Caco-2 (cell line): ENCODE results near the gene SNCB. TPM values are rescaled to one million over a fixed set of nuclear protein-coding genes. Genes with fewer than 3 reads are reported as not detected.
"Not testable (repeated sequence)": the region's sequence is repeated elsewhere in the genome, so short reads cannot be mapped to it uniquely, and the experiment has no call there.

Experiments
- BruUV-seq: library from RNA; stranded (reverse); fragments of 400-500 nt; replicated peaks from 2 replicates; lab custom pipeline; 2021; lab: Mats Ljungman, UMichigan
- CTCF ChIA-PET: fragments of 300-600 bp; sonication (Branson Sonifier 250); formaldehyde crosslinking; loops from one replicate; lab custom pipeline; 2022; ENCODE audit warnings: antibody characterized with exemption; lab: Charles Lee
- POLR2A ChIA-PET: fragments of 300-600 bp; sonication (Branson Sonifier 250); formaldehyde crosslinking; loops from one replicate; lab custom pipeline; 2022; ENCODE audit warnings: antibody characterized with exemption; lab: Charles Lee
- DNase-seq, 2 experiments: peaks; one replicate each; pipeline versions ENCODE4 v3.0.0 to v3.0.0-alpha.2; 2020 to 2022
- H3K27me3 ChIP-seq: replicated peaks from 2 replicates; pipeline ENCODE4 v1.6.0; 2011; ENCODE audit warnings: low read length; ENCODE audit not compliant: control insufficient read depth, insufficient read depth
- H3K36me3 ChIP-seq: 2 replicates; pipeline ENCODE4 v1.5.1; 2011; ENCODE audit warnings: low read length; ENCODE audit not compliant: control insufficient read depth, insufficient read depth
- H3K4me1 ChIP-seq: fragments of 250-450 bp; sonication (Bioruptor Pico); 2 replicates; pipeline ENCODE4 v1.5.1; 2020; ENCODE audit warnings: mild to moderate bottlenecking
- H3K4me3 ChIP-seq: 2 replicates; pipeline ENCODE4 v1.5.1; 2011; ENCODE audit warnings: low read depth, mild to moderate bottlenecking, control low read depth, low read length
- H3K9me3 ChIP-seq: fragments of 250-450 bp; sonication (Bioruptor Pico); 2 replicates; pipeline ENCODE4 v1.5.1; 2020; ENCODE audit warnings: mild to moderate bottlenecking, moderate library complexity
- H3K27ac Mint-ChIP-seq: one replicate; pipeline ENCODE4 v1.8.0; 2022; ENCODE audit warnings: mixed read lengths; ENCODE audit not compliant: unreplicated experiment
- H3K27me3 Mint-ChIP-seq: one replicate; pipeline ENCODE4 v1.8.0; 2022; ENCODE audit warnings: mixed read lengths; ENCODE audit not compliant: insufficient read depth, unreplicated experiment
- H3K36me3 Mint-ChIP-seq: one replicate; pipeline ENCODE4 v1.8.0; 2022; ENCODE audit warnings: mild to moderate bottlenecking, mixed read lengths; ENCODE audit not compliant: insufficient read depth, unreplicated experiment
- H3K4me1 Mint-ChIP-seq: one replicate; pipeline ENCODE4 v1.8.0; 2022; ENCODE audit warnings: low read depth, mixed read lengths; ENCODE audit not compliant: unreplicated experiment
- H3K4me3 Mint-ChIP-seq: one replicate; pipeline ENCODE4 v1.8.0; 2022; ENCODE audit warnings: mild to moderate bottlenecking, moderate library complexity, mixed read lengths; ENCODE audit not compliant: unreplicated experiment
- H3K9me3 Mint-ChIP-seq: one replicate; pipeline ENCODE4 v1.8.0; 2022; ENCODE audit warnings: mixed read lengths; ENCODE audit not compliant: unreplicated experiment
- intact Hi-C: fragments of 100-400 bp; cut with micrococcal nuclease; formaldehyde crosslinking; loops from one replicate; pipeline ENCODE4 v1.10.0; 2022; ENCODE audit not compliant: unreplicated experiment
- total RNA-seq: library from RNA; stranded (reverse); gene quantifications from 2 replicates; pipeline ENCODE4 v1.2.3, GENCODE V29; 2022
- TF ChIP-seq, protein P1 (sequence below), 2 experiments: fragments of 200-600 bp in 1 of 2; IDR thresholded peaks; 1 replicate in 1 of 2; 2 replicates in 1 of 2; pipeline versions ENCODE4 v1.5.1 to v1.8.0; 2011 to 2022; ENCODE audit warnings: antibody characterized with exemption in 1 of 2, control low read depth in 1 of 2, inconsistent platforms in 1 of 2, low read depth in 1 of 2, low read length in 1 of 2, mild to moderate bottlenecking in 1 of 2, moderate library complexity in 1 of 2; ENCODE audit not compliant: insufficient read depth in 1 of 2, severe bottlenecking in 1 of 2, unreplicated experiment in 1 of 2

The SNCB gene
- total RNA-seq, 1 experiment from 2014 or later, result not detected

DNA sequence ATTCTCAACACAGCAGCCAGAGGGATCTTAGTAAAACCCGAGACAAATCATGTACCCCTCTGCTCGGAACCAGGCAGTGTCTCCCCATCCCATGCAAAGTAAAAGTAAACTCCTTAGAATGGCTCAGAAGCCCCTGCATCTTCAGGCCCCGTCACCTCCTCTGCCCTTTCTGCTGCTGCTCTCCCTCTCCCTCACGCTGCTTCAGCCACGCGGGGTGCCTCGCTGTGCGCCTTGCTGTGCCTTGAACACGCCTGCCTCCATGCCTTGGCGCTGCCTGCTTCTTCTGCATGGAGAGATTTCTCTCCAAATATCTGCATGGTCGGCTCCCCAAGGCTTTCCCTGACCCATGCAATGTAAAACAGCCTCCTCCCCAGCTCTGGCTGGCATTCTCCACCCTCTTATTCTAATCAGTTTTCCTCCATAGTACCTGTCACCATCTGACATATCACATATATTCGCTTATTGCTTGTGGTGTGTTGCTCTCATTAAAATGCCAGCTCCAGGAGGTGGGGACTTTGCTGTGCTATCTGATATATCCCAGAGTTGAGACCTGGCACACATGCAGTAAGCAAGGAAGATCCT lies 28.3 kb downstream of the SNCB start:
- ChIA-PET CTCF (no interaction called here), POLR2A (no interaction called here)
- intact Hi-C loops, result no loop called here
- Histone ChIP-seq H3K4me3 (no peak overlapping the region), H3K4me1 (0 out of 2 replicates have a peak, but pooled peaks cover 8% of the 10 kb centered on the region), H3K9me3 (no peaks in the 10 kb centered on the region), H3K36me3 (no peaks in the 10 kb centered on the region), H3K27me3 (no peaks in the 10 kb centered on the region)
- H3K27ac Mint-ChIP-seq, result no peak overlapping the region
- TF ChIP-seq, protein P1, sequence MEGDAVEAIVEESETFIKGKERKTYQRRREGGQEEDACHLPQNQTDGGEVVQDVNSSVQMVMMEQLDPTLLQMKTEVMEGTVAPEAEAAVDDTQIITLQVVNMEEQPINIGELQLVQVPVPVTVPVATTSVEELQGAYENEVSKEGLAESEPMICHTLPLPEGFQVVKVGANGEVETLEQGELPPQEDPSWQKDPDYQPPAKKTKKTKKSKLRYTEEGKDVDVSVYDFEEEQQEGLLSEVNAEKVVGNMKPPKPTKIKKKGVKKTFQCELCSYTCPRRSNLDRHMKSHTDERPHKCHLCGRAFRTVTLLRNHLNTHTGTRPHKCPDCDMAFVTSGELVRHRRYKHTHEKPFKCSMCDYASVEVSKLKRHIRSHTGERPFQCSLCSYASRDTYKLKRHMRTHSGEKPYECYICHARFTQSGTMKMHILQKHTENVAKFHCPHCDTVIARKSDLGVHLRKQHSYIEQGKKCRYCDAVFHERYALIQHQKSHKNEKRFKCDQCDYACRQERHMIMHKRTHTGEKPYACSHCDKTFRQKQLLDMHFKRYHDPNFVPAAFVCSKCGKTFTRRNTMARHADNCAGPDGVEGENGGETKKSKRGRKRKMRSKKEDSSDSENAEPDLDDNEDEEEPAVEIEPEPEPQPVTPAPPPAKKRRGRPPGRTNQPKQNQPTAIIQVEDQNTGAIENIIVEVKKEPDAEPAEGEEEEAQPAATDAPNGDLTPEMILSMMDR (IDR thresholded peaks at IDR 0.05; ENCODE audit: insufficient read depth in 1 of 2, low read depth in 1 of 2, low read length in 1 of 2, severe bottlenecking in 1 of 2, unreplicated experiment in 1 of 2), result no peak
- H3K36me3 Mint-ChIP-seq, result no peaks in the 10 kb centered on the region
- H3K4me3 Mint-ChIP-seq, result no peak overlapping the region
- H3K27me3 Mint-ChIP-seq, result no peaks in the 10 kb centered on the region
- H3K4me1 Mint-ChIP-seq, result peaks cover 8% of the 10 kb centered on the region
- no peaks in the 10 kb centered on the region for H3K9me3 Mint-ChIP-seq
- no peak for DNase-seq
- no TSS peak for BruUV-seq

DNA sequence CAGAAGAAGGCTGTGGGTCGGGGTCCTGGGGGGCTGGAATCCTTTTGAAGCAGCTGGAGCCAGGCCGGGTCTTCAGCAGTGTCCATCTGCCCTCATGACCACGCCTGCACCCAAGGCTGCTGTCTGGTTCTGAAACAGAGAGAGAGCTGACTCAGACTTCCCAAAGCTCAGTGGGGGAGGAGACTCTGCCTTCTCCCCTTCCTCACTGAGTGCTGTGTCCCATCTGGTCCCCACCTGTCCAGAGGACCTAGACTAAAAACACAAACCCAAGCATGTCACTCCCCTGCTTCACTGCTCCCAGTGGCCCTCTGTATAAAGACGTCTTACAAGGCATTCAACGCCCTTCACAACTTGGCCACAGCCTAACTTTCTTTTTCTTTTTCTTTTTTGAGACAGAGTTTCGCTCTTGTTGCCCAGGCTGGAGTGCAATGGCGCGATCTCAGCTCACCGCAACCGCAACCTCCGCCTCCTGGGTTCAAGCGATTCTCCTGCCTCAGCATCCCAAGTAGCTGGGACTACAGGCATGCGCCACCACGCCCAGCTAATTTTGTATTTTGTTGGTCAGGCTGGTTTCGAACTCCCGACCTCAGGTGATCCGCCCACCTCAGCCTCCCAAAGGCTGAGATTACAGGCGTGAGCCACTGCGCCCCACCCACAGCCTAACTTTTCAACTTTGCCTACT lies 30.4 kb downstream of the SNCB start:
- CTCF ChIA-PET, H3K27me3 Mint-ChIP-seq, DNase-seq, H3K4me3 Mint-ChIP-seq, H3K36me3 ChIP-seq, H3K9me3 Mint-ChIP-seq, H3K4me1 Mint-ChIP-seq, POLR2A ChIA-PET, BruUV-seq, intact Hi-C loops, H3K4me1 ChIP-seq, H3K27ac Mint-ChIP-seq, H3K27me3 ChIP-seq, H3K4me3 ChIP-seq, H3K9me3 ChIP-seq: not testable (repeated sequence)
- H3K36me3 Mint-ChIP-seq, result peaks cover 11% of the 10 kb centered on the region

DNA sequence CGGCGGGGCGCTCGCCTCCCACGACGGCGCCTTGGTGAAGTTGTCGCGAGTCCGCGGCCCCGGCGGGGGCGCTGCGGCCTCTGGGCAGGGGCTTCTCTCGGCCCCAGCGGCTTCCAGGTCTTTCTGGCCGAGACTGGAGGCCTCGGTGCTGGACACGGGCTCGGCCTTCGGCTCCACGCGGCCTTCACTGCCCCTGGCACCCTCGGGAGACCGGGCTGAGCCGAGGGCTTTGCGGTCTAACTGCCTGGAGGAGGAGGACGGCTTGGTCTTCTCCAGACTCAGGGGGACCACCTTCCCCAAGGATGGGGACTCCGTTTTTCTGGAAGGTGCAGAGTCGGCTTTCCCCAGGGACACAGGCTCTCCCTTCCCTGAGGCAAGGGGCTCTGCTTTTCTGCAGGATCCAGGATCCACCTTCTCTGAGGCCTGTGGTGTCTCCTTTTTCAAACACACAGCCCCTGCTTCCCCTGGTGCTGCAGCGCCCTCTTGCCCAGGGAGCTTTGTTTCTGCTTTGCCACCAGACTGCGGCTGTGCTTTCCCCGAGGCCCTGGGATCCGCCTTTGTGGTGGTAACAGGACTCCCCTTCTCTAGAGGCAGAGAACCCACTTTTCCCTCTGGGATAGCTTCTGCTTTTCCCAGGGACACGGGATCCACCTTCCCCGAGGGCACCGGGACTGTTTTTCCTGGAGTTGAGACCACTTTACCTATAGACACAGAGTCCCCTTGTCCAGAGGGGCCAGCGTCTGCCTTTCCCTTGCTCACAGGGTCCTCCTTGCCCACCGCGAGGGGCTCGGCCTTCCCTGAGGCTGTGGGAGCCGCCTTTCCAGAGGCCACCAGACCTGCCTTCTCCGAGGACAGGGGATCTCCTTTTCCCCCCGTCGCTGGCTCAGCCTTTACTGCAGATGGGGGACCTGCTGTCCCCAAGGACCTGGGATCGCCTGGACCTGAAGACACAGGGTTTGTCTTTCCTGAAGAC lies 32.6 kb downstream of the SNCB start:
- H3K4me1 ChIP-seq, result no peaks in the 10 kb centered on the region
- BruUV-seq, result no TSS peak

More for the DNA sequence above, 32.6 kb downstream of the SNCB start:
- CTCF ChIA-PET, result interaction anchor here (0.7 kb wide), 1 partner anchor 241 kb away, joined by 3 read pairs; no protein-coding TSS in a partner anchor
- Mint-ChIP-seq H3K27me3 (no peaks in the 10 kb centered on the region), H3K9me3 (no peaks in the 10 kb centered on the region), H3K36me3 (peaks cover 11% of the 10 kb centered on the region), H3K4me3 (no peak overlapping the region), H3K27ac (no peak overlapping the region), H3K4me1 (no peaks in the 10 kb centered on the region)
- Histone ChIP-seq H3K9me3 (no peaks in the 10 kb centered on the region), H3K4me3 (no peak overlapping the region), H3K27me3 (no peaks in the 10 kb centered on the region), H3K36me3 (no peaks in the 10 kb centered on the region)
- POLR2A ChIA-PET, result no interaction called here
- DNase-seq, result no peak
- intact Hi-C loops, result no loop called here
- TF ChIP-seq, protein P1 (IDR thresholded peaks at IDR 0.05; ENCODE audit: insufficient read depth in 1 of 2, low read depth in 1 of 2, low read length in 1 of 2, severe bottlenecking in 1 of 2, unreplicated experiment in 1 of 2), result no peak
